ENCODE results near the gene AFF1. TPM values are rescaled to one million over a fixed set of nuclear protein-coding genes. Genes with fewer than 3 reads are reported as not detected.

Gene AFF1
- total RNA-seq, 1 experiment from 2014 or later = 52.8 TPM

- Histone ChIP-seq H3K9me2 (ENCODE audit: insufficient read depth) (no peaks in the 10 kb centered on the region), H3K4me2 (no peak overlapping the region), H3F3A (ENCODE audit: insufficient read depth, low read depth) (peaks cover 17% of the 10 kb centered on the region), H3K4me1 (replicated peaks; ENCODE audit: insufficient read depth) (peaks cover 22% of the 10 kb centered on the region), H2AFZ (no peak overlapping the region), H3K27me3 (ENCODE audit: insufficient read depth, low read depth) (no peaks in the 10 kb centered on the region), H3K27ac (peak overlapping the region; percentile 14; the same call in 1 of the 2 replicates), H3K4me3 (no peak overlapping the region), H3K36me3 (ENCODE audit: low read depth) (no peaks in the 10 kb centered on the region), H3K9me3 (ENCODE audit: insufficient read depth, low read depth) (no peaks in the 10 kb centered on the region), H3K79me2 (ENCODE audit: low read depth) (peaks cover 3% of the 10 kb centered on the region; the same call in 1 of the 2 replicates), H4K20me1 (ENCODE audit: insufficient read depth) (no peaks in the 10 kb centered on the region)
- BruUV-seq (replicated peaks) = no TSS peak
- TF ChIP-seq EZH2 (IDR thresholded peaks at IDR 0.05; ENCODE audit: low read depth) (no peak), CTCF (conservative IDR thresholded peaks at IDR 0.05) (no peak)
- intact Hi-C loops (cut with micrococcal nuclease; ENCODE audit: unreplicated experiment) = no loop called here
- ChIA-PET POLR2A (ENCODE audit: unreplicated experiment) (no interaction called here), CTCF (no interaction called here)
- no peak for DNase-seq
These were observed 26.3 kb downstream of the AFF1 start for GRCh38 chr4:86961116-86961515.

GRCh38 chr4:86961605-86962295 lies 26.9 kb downstream of the AFF1 start:
- no peak overlapping the region for H3K4me3 ChIP-seq
- H4K20me1 ChIP-seq (ENCODE audit: insufficient read depth) = no peaks in the 10 kb centered on the region
- H3K79me2 ChIP-seq (ENCODE audit: low read depth) = peaks cover 3% of the 10 kb centered on the region; the same call in 1 of the 2 replicates
- H3K36me3 ChIP-seq (ENCODE audit: low read depth) = no peaks in the 10 kb centered on the region
- peaks cover 11% of the 10 kb centered on the region for H3F3A ChIP-seq (ENCODE audit: insufficient read depth, low read depth)
- TF ChIP-seq EZH2 (IDR thresholded peaks at IDR 0.05; ENCODE audit: low read depth) (no peak), CTCF (conservative IDR thresholded peaks at IDR 0.05) (no peak)
- no TSS peak for BruUV-seq (replicated peaks)
- H3K27ac ChIP-seq = no peak overlapping the region
- CTCF ChIA-PET = no interaction called here
- H3K9me2 ChIP-seq (ENCODE audit: insufficient read depth) = no peaks in the 10 kb centered on the region
- POLR2A ChIA-PET (ENCODE audit: unreplicated experiment) = no interaction called here
- H3K4me2 ChIP-seq = no peak overlapping the region
- no peak overlapping the region for H2AFZ ChIP-seq
- no peaks in the 10 kb centered on the region for H3K9me3 ChIP-seq (ENCODE audit: insufficient read depth, low read depth)
- intact Hi-C loops (cut with micrococcal nuclease; ENCODE audit: unreplicated experiment) = no loop called here
- no peaks in the 10 kb centered on the region for H3K27me3 ChIP-seq (ENCODE audit: insufficient read depth, low read depth)
- no peak for DNase-seq
- H3K4me1 ChIP-seq (replicated peaks; ENCODE audit: insufficient read depth) = peaks cover 15% of the 10 kb centered on the region

GRCh38 chr4:86963697-86964096 lies 28.9 kb downstream of the AFF1 start:
- no peaks in the 10 kb centered on the region for H3K27me3 ChIP-seq (ENCODE audit: insufficient read depth, low read depth)
- peak; percentile 9 to 56 for DNase-seq
- peak overlapping the region; percentile 43; the same call in 1 of the 2 replicates for H3K27ac ChIP-seq
- H3K4me3 ChIP-seq = no peak overlapping the region
- no peak for TF ChIP-seq EZH2 (IDR thresholded peaks at IDR 0.05; ENCODE audit: low read depth)
- TF ChIP-seq CTCF (conservative IDR thresholded peaks at IDR 0.05) = no peak
- no peaks in the 10 kb centered on the region for H3K9me3 ChIP-seq (ENCODE audit: insufficient read depth, low read depth)
- no peaks in the 10 kb centered on the region for H3K36me3 ChIP-seq (ENCODE audit: low read depth)
- no TSS peak for BruUV-seq (replicated peaks)
- H3K4me2 ChIP-seq = no peak overlapping the region
- no peaks in the 10 kb centered on the region for H3K79me2 ChIP-seq (ENCODE audit: low read depth)
- no peaks in the 10 kb centered on the region for H4K20me1 ChIP-seq (ENCODE audit: insufficient read depth)
- H3K4me1 ChIP-seq (replicated peaks; ENCODE audit: insufficient read depth) = peaks cover 4% of the 10 kb centered on the region
- H3K9me2 ChIP-seq (ENCODE audit: insufficient read depth) = no peaks in the 10 kb centered on the region
- no peaks in the 10 kb centered on the region for H3F3A ChIP-seq (ENCODE audit: insufficient read depth, low read depth)
- intact Hi-C loops (cut with micrococcal nuclease; ENCODE audit: unreplicated experiment) = no loop called here
- ChIA-PET CTCF (interaction anchor here (0.6 to 1.0 kb wide), 2 partner anchors 41 to 465 kb away, joined by 3 read pairs; no protein-coding TSS in a partner anchor), POLR2A (ENCODE audit: unreplicated experiment) (interaction anchor here (0.7 kb wide), 1 partner anchor 140 kb away, joined by 8 read pairs; no protein-coding TSS in a partner anchor)
- no peak overlapping the region for H2AFZ ChIP-seq
